Measurements from ENCODE around the gene B4GALNT3. TPM values are rescaled to one million over a fixed set of nuclear protein-coding genes. Genes with fewer than 3 reads are reported as not detected.
A peak's percentile ranks its signal among the peaks of the same experiment; 100 is the strongest.

The B4GALNT3 gene
- total and polyA plus RNA-seq, 2 of the 13 experiments (the other 11 are each of a cell fraction or from before 2014, with no cell fraction given): 3.2 to 4.4 TPM

DNA sequence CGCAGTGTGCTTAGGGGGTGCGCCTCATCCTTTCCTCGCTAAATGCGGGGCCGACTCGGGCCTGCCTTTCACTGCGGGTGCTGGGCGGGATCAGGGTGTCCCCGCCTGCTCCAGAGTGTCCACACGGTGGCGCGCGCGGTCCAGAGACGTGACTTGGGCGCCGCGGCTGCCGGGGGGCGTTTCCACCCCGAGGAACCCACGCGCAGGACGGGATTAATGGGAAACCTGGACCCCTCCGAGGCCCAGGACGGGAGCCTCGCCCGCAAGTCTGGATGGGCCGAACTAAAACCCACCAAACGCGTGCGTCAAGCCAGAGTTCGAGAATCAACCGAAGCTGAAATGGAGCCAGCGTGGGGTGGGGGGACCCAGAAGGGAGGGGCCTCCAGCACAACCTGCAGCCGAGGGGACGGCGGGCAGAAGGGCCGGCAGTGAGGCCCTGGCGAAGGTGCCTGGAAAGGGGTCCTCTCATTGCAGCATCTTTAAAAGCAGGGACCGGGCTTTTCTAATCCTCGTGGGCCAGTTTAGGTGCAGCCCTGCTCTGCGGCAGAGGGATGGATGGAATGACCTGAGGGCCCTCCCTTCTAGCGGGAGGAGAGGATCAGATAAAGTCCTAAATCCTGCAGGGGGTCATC is 110.2 kb downstream of the B4GALNT3 start (continued):
- peak; percentile 93 for TF ChIP-seq NR2C2 (CRISPR knock-in tag; IDR thresholded peaks at IDR 0.05; ENCODE audit: borderline replicate concordance)
- TF ChIP-seq ZNF333 (CRISPR knock-in tag; IDR thresholded peaks at IDR 0.05; ENCODE audit: borderline replicate concordance): peak; percentile 70; the same call in 1 of the 2 replicates
- TF ChIP-seq ZNF430 (CRISPR knock-in tag; IDR thresholded peaks at IDR 0.05): no peak; the same call in 1 of the 2 replicates
- 0 out of 2 replicates have a peak, but pooled peaks have one; percentile 26 for TF ChIP-seq STAT5B (CRISPR knock-in tag; IDR thresholded peaks at IDR 0.05)
- TF ChIP-seq, protein P1, sequence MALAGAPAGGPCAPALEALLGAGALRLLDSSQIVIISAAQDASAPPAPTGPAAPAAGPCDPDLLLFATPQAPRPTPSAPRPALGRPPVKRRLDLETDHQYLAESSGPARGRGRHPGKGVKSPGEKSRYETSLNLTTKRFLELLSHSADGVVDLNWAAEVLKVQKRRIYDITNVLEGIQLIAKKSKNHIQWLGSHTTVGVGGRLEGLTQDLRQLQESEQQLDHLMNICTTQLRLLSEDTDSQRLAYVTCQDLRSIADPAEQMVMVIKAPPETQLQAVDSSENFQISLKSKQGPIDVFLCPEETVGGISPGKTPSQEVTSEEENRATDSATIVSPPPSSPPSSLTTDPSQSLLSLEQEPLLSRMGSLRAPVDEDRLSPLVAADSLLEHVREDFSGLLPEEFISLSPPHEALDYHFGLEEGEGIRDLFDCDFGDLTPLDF (CRISPR knock-in tag; IDR thresholded peaks at IDR 0.05): no peak
- TF ChIP-seq ZNF546 (CRISPR knock-in tag; conservative IDR thresholded peaks at IDR 0.05): 0 out of 2 replicates have a peak, but pooled peaks have one; percentile 21
- TF ChIP-seq MED13 (CRISPR knock-in tag; IDR thresholded peaks at IDR 0.05): no peak
- no peak for TF ChIP-seq FOXK1 (CRISPR knock-in tag; IDR thresholded peaks at IDR 0.05; ENCODE audit: borderline replicate concordance, low read depth)
- TF ChIP-seq ZNF672 (CRISPR knock-in tag; IDR thresholded peaks at IDR 0.05): peak; percentile 100
- TF ChIP-seq JARID2 (CRISPR knock-in tag; IDR thresholded peaks at IDR 0.05; ENCODE audit: insufficient replicate concordance): no peak
- peak; percentile 55; the same call in 1 of the 2 replicates for TF ChIP-seq TBX2 (CRISPR knock-in tag; IDR thresholded peaks at IDR 0.05; ENCODE audit: borderline replicate concordance)
- no peak for TF ChIP-seq AGO2 (optimal IDR thresholded peaks at IDR 0.05; ENCODE audit: low read depth, low read length)
- TF ChIP-seq HNRNPK (IDR thresholded peaks at IDR 0.05; ENCODE audit: low read depth, low read length, poor library complexity, severe bottlenecking): no peak
- peak in 1 of 2 experiments; percentile 92; a peak in 2 of 4 replicates for TF ChIP-seq KLF16 (CRISPR knock-in tag; IDR thresholded peaks at IDR 0.05)
- TF ChIP-seq, protein P2, sequence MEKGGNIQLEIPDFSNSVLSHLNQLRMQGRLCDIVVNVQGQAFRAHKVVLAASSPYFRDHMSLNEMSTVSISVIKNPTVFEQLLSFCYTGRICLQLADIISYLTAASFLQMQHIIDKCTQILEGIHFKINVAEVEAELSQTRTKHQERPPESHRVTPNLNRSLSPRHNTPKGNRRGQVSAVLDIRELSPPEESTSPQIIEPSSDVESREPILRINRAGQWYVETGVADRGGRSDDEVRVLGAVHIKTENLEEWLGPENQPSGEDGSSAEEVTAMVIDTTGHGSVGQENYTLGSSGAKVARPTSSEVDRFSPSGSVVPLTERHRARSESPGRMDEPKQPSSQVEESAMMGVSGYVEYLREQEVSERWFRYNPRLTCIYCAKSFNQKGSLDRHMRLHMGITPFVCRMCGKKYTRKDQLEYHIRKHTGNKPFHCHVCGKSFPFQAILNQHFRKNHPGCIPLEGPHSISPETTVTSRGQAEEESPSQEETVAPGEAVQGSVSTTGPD (CRISPR knock-in tag; IDR thresholded peaks at IDR 0.05): no peak
- TF ChIP-seq, protein P3, sequence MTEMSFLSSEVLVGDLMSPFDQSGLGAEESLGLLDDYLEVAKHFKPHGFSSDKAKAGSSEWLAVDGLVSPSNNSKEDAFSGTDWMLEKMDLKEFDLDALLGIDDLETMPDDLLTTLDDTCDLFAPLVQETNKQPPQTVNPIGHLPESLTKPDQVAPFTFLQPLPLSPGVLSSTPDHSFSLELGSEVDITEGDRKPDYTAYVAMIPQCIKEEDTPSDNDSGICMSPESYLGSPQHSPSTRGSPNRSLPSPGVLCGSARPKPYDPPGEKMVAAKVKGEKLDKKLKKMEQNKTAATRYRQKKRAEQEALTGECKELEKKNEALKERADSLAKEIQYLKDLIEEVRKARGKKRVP (CRISPR knock-in tag; IDR thresholded peaks at IDR 0.05): 0 out of 4 replicates have a peak, but pooled peaks of 1 of the 2 experiments have one; percentile 10
- no peak for TF ChIP-seq ZNF782 (CRISPR knock-in tag; IDR thresholded peaks at IDR 0.05; ENCODE audit: borderline replicate concordance)
- no peak; the same call in 1 of the 2 replicates for TF ChIP-seq SMAD1 (CRISPR knock-in tag; IDR thresholded peaks at IDR 0.05; ENCODE audit: borderline replicate concordance, low read depth)
- peak; percentile 49; the same call in 1 of the 2 replicates for TF ChIP-seq RFXAP (CRISPR knock-in tag; IDR thresholded peaks at IDR 0.05; ENCODE audit: borderline replicate concordance)
- TF ChIP-seq ZNF564 (CRISPR knock-in tag; IDR thresholded peaks at IDR 0.05): no peak; the same call in 1 of the 2 replicates
- TF ChIP-seq ZNF768 (CRISPR knock-in tag; IDR thresholded peaks at IDR 0.05): peak; percentile 53; the same call in 1 of the 2 replicates
- 0 out of 2 replicates have a peak, but pooled peaks have one; percentile 42 for TF ChIP-seq ZMAT3 (CRISPR knock-in tag; conservative IDR thresholded peaks at IDR 0.05)
- TF ChIP-seq ZNF17 (CRISPR knock-in tag; IDR thresholded peaks at IDR 0.05): no peak; the same call in 1 of the 2 replicates
- peak; percentile 20; the same call in 1 of the 2 replicates for TF ChIP-seq ISL2 (CRISPR knock-in tag; IDR thresholded peaks at IDR 0.05)
- no peak for TF ChIP-seq REL (CRISPR knock-in tag; conservative IDR thresholded peaks at IDR 0.05)
- TF ChIP-seq ZNF451 (CRISPR knock-in tag; IDR thresholded peaks at IDR 0.05): no peak; the same call in 1 of the 2 replicates
- 0 out of 2 replicates have a peak, but pooled peaks have one; percentile 8 for TF ChIP-seq FOXJ3 (CRISPR knock-in tag; IDR thresholded peaks at IDR 0.05; ENCODE audit: borderline replicate concordance)
